Osteoblast (primary cell): ENCODE results near the gene CHMP5. TPM values are rescaled to one million over a fixed set of nuclear protein-coding genes. Genes with fewer than 3 reads are reported as not detected.

ENCODE experiments used
- DNase-seq: peaks from one replicate; pipeline ENCODE4 v3.0.0; 2011; ENCODE audit warnings: low spot score, mixed read lengths; ENCODE audit not compliant: insufficient read length; ENCODE audit errors: missing footprints
- H2AFZ ChIP-seq: 2 replicates; pipeline ENCODE4 v1.6.0; 2011; ENCODE audit warnings: mild to moderate bottlenecking, low read length
- H3K27ac ChIP-seq: 2 replicates; pipeline ENCODE4 v1.5.1; 2011; ENCODE audit warnings: mild to moderate bottlenecking, low read depth, low read length, moderate library complexity
- H3K27me3 ChIP-seq: 2 replicates; pipeline ENCODE4 v1.6.0; 2012; ENCODE audit warnings: mild to moderate bottlenecking, control low read depth, inconsistent platforms, low read length, moderate library complexity; ENCODE audit not compliant: insufficient read depth
- H3K36me3 ChIP-seq: 2 replicates; pipeline ENCODE4 v1.5.1; 2011; ENCODE audit warnings: mild to moderate bottlenecking, low read length, control low read depth, moderate library complexity; ENCODE audit not compliant: insufficient read depth
- H3K4me1 ChIP-seq: 2 replicates; pipeline ENCODE4 v1.5.1; 2011; ENCODE audit warnings: mild to moderate bottlenecking, low read length, control low read depth, moderate library complexity; ENCODE audit not compliant: insufficient read depth
- H3K4me2 ChIP-seq: 2 replicates; pipeline ENCODE4 v1.6.0; 2011; ENCODE audit warnings: mild to moderate bottlenecking, low read length; ENCODE audit not compliant: insufficient read depth
- H3K4me3 ChIP-seq: fragments of 200-600 bp; sonication (generic); 3 replicates; pipeline ENCODE4 v1.5.1; 2012; ENCODE audit warnings: mild to moderate bottlenecking, low read length, inconsistent platforms; ENCODE audit not compliant: insufficient read depth
- H3K79me2 ChIP-seq: 2 replicates; pipeline ENCODE4 v1.6.0; 2012; ENCODE audit warnings: mild to moderate bottlenecking, low read length, control low read depth, inconsistent platforms; ENCODE audit not compliant: insufficient read depth
- H3K9me3 ChIP-seq: 2 replicates; pipeline ENCODE4 v1.5.1; 2011; ENCODE audit warnings: low read depth, low read length, control low read depth
- H4K20me1 ChIP-seq: 2 replicates; pipeline ENCODE4 v1.6.0; 2012; ENCODE audit warnings: mild to moderate bottlenecking, low read length, control low read depth; ENCODE audit not compliant: insufficient read depth
- total RNA-seq: library from RNA; depleted of rRNA; stranded (reverse); fragments of >200 nt; gene quantifications from 2 replicates; pipeline ENCODE4 v1.2.3, GENCODE V29; 2012
- TF ChIP-seq, protein P1 (sequence below): IDR thresholded peaks from 2 replicates; pipeline ENCODE4 v1.5.1; 2011; ENCODE audit warnings: mild to moderate bottlenecking, low read depth, low read length, moderate library complexity; ENCODE audit errors: extremely low read depth

The CHMP5 gene
- total RNA-seq, 1 donor = 71.7 TPM

GRCh38 chr9:33249983-33250382, 14.9 kb upstream of the CHMP5 start:
- no peak for DNase-seq
- no peak overlapping the region for H3K4me3 ChIP-seq
- H3K36me3 ChIP-seq = peaks cover 21% of the 10 kb centered on the region
- H3K9me3 ChIP-seq = no peaks in the 10 kb centered on the region
- TF ChIP-seq, protein P1, sequence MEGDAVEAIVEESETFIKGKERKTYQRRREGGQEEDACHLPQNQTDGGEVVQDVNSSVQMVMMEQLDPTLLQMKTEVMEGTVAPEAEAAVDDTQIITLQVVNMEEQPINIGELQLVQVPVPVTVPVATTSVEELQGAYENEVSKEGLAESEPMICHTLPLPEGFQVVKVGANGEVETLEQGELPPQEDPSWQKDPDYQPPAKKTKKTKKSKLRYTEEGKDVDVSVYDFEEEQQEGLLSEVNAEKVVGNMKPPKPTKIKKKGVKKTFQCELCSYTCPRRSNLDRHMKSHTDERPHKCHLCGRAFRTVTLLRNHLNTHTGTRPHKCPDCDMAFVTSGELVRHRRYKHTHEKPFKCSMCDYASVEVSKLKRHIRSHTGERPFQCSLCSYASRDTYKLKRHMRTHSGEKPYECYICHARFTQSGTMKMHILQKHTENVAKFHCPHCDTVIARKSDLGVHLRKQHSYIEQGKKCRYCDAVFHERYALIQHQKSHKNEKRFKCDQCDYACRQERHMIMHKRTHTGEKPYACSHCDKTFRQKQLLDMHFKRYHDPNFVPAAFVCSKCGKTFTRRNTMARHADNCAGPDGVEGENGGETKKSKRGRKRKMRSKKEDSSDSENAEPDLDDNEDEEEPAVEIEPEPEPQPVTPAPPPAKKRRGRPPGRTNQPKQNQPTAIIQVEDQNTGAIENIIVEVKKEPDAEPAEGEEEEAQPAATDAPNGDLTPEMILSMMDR = no peak
- H3K4me1 ChIP-seq = peaks cover 8% of the 10 kb centered on the region
- H3K27ac ChIP-seq = peak overlapping the region; percentile 61
- H4K20me1 ChIP-seq = no peaks in the 10 kb centered on the region
- H3K79me2 ChIP-seq = no peaks in the 10 kb centered on the region
- H2AFZ ChIP-seq = peak overlapping the region; percentile 63
- no peaks in the 10 kb centered on the region for H3K27me3 ChIP-seq
- peak overlapping the region; percentile 0 for H3K4me2 ChIP-seq

DNA sequence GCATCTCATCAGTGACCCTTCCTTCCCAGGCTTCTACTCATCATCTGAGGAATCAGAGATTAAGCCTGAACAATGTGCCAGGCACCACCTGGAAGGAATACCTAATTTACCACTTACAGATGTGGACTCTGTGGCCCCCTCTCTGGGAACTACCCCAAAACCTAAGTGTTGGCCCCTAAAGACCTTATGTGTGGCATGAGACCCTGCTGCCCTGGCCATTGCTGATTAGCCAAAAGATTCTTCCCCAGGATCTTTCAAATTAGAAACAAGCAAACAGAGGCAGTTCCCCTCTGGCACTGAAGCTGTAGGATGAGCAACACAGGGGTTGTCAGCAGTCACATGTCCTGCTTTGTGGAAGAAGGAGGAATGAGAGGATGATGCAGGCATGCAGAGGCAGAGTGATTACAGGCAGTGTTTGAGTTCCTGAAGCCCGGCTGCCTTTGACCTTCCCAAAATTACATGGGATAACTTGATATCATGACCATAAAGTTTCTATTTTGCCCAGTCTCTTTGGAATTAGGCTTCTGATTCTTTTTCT, 14.3 kb upstream of the CHMP5 start:
- peak overlapping the region; percentile 63 for H2AFZ ChIP-seq
- H3K36me3 ChIP-seq = peaks cover 27% of the 10 kb centered on the region
- H3K4me2 ChIP-seq = peak overlapping the region; percentile 0
- peak; percentile 86 for DNase-seq
- TF ChIP-seq, protein P1 = no peak
- H3K4me3 ChIP-seq = no peak overlapping the region
- peaks cover 8% of the 10 kb centered on the region for H3K4me1 ChIP-seq
- H3K9me3 ChIP-seq = no peaks in the 10 kb centered on the region
- no peaks in the 10 kb centered on the region for H4K20me1 ChIP-seq
- H3K27ac ChIP-seq = peak overlapping the region; percentile 61
- no peaks in the 10 kb centered on the region for H3K79me2 ChIP-seq
- H3K27me3 ChIP-seq = no peaks in the 10 kb centered on the region

- TF ChIP-seq, protein P1 = no peak
- Histone ChIP-seq H2AFZ (no peak overlapping the region), H3K4me3 (no peak overlapping the region), H3K9me3 (no peaks in the 10 kb centered on the region), H3K4me2 (no peak overlapping the region), H3K4me1 (peaks cover 8% of the 10 kb centered on the region), H3K79me2 (no peaks in the 10 kb centered on the region), H4K20me1 (no peaks in the 10 kb centered on the region), H3K27ac (no peak overlapping the region), H3K27me3 (no peaks in the 10 kb centered on the region), H3K36me3 (peaks cover 57% of the 10 kb centered on the region)
- DNase-seq = no peak
Measured at GRCh38 chr9:33254211-33254610, 10.6 kb upstream of the CHMP5 start.

DNA sequence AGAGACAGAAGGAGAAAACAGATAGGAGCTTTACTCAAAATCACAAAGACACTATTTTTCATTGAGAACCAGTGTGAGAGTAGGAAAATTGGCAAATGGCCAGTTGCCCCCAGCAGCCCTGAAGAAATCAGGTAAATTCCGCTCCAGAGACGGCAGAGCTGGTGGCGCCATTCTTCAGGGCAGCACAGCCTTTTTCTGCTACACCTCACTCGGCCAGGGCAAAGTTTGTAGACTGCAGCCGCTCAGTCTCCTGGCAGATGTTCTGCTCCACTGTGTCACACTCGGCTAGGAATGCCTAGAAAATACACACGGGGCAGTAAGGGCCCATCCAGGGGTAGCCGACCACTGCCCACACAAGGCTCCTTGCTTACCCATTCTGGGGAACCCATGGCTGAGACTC, 9.8 kb upstream of the CHMP5 start:
- H3K79me2 ChIP-seq = no peaks in the 10 kb centered on the region
- H4K20me1 ChIP-seq = no peaks in the 10 kb centered on the region
- H3K9me3 ChIP-seq = no peaks in the 10 kb centered on the region
- peaks cover 8% of the 10 kb centered on the region for H3K4me1 ChIP-seq
- no peak for DNase-seq
- no peak overlapping the region for H3K4me3 ChIP-seq
- no peak overlapping the region for H2AFZ ChIP-seq
- TF ChIP-seq, protein P1 = no peak
- H3K27ac ChIP-seq = no peak overlapping the region
- H3K27me3 ChIP-seq = no peaks in the 10 kb centered on the region
- H3K4me2 ChIP-seq = no peak overlapping the region
- H3K36me3 ChIP-seq = peaks cover 65% of the 10 kb centered on the region
